CD4-positive, alpha-beta T cell treated with Interleukin-4 for 4 hours (primary cell): ENCODE results near the gene SRGAP2C.
A peak's percentile ranks its signal among the peaks of the same experiment; 100 is the strongest.
"Not testable (repeated sequence)": the region's sequence is repeated elsewhere in the genome, so short reads cannot be mapped to it uniquely, and the experiment has no call there.

Source experiments
- DNase-seq: peaks from one replicate; pipeline ENCODE4 v3.0.0-alpha.2; 2020

SRGAP2C gene

DNA sequence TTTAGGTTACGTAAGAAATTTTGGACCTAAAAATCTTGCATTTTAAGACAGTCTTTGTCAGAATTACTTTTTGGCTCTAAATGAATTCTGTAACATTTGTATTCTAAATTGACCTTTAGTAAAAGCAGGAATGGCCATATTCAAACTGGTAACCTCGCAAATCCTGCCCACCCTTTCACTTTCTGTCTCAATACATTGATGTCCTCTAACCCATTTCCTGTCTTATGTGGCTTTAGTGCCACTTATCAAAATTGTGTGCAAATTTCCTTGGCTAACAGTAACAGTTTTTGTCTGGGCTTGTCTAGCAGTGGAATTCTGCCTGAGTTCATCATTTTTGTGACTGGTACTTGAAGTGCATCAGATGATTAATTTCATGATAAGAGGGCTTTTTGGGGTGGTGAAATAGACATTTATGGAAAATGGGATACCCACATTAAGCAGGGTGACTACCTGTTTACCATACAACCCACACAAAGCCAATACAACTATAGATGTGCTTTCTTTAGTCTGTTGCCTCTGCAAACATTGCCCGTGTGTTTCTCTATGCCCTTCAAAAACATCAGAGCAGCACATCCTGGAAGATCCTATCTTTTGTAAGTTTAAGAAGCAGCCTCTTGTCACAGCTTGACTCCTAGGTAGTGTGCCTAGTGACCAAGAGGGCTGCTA is 205.3 kb downstream of the SRGAP2C start:
- DNase-seq: not testable (repeated sequence)

DNA sequence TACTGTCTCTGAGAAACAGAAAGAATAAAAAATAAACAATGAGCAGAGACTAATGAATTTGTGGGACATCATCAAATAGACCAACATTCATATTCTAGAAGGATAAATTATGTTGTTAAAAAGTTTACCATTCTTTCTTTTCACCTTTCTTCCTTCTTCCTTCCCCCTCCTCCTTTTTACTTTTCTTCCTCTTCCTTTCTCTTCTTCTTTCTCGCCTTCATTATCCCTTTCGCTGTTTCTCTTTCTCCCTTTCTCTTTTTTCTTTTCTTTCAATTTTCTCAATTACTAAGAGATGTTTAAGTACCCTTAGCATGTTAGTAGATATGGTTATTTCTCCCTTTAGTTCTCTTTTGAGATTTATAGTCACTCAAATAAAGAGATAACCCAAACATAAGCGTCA is 207.4 kb downstream of the SRGAP2C start:
- not testable (repeated sequence) for DNase-seq

DNA sequence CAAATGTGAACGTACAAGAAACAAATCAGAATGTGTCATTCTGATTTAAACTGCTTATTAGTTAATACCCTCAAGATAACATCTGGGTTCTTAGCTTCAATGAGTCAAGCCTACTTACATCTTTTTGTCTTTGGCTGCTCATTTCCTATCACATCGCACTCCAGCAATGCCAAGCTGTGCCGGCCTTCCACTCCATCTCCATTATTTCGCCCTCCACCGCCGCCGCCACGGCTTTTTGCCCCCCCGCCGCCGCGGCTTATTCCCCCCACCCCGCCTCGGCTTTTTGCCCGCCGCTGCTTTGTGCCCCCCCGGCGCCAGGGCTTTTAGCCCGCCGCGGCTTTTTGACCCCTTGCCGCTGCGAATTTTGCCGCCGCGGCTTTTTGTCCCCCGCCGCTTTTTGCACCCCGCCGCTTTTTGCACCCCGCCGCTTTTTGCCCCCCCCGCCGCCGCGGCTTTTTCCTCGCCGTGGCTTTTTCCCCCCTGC is 211.0 kb downstream of the SRGAP2C start:
- DNase-seq: peak; percentile 28

DNA sequence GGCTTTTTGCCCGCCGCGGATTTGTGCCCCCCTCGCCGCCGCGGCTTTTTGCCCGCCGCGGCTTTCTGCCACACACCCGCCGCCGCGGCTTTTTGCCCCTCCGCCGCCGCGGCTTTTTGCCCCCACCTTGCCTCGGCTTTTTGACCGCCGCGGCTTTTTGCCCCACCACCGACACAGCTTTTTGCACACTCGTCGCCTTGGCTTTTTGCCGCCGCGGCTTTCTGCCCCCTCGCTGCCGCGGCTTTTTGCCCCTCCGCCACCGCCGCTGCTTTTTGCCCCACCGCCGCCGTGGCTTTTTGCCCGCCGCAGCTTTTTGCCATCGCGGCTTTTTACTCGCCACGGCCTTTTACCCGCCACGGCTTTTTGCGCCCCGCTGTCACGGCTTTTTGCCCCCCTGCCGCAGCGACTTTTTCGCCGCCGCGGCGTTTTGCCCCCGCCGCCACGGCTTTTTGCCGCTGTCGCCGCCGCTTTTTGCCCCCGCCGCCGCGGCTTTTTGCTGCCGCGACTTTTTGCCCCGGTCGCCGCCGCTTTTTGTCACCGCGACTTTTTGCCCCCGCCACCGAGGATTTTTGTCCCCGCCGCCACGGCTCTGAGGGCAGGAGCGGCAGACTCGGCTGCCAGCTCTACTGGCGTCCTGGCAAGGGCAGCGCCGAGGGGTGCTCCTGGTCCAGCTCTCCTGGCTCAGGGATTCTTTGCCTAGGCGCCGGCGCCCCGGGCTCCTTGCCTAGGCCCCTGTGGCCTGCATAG is 211.7 kb downstream of the SRGAP2C start:
- peak; percentile 25 for DNase-seq

DNA sequence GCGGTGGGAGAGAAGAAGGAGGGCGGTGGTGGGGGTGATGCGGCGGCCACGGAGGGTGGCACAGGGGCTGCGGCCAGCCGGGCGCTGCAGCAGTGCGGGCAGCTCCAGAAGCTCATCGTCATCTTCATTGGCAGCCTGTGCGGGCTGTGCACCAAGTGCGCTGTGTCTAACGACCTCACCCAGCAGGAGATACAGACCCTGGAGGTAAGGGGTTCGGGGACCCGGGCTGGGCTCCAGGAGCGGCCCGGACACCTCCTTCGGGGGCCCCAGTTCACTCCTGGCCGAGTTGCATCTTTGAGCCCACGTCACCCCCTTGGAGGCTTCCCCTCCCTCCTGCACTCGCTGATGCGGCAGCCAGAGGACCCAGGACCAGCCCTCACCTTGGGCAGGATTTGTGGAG is 212.3 kb downstream of the SRGAP2C start:
- DNase-seq: not testable (repeated sequence)

DNA sequence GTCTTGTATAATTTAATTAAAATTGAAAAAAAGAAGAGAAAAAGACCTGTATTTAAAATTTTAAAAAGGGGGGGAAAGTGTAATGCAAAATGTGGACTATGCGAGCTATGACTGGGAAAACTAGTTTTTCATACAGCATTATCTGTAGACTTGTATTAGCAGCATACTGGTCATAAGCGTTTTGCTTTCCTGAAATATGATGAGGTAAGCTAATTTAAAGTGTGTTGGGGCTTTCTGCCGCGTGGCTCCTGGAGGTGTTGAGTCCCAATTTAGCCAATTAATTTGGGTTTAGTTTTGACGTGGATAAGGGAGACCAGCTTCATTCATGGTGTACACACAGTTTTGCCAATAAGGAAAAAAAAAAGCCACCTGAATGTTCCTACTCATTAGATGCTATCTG is 214.4 kb downstream of the SRGAP2C start:
- DNase-seq: not testable (repeated sequence)

DNA sequence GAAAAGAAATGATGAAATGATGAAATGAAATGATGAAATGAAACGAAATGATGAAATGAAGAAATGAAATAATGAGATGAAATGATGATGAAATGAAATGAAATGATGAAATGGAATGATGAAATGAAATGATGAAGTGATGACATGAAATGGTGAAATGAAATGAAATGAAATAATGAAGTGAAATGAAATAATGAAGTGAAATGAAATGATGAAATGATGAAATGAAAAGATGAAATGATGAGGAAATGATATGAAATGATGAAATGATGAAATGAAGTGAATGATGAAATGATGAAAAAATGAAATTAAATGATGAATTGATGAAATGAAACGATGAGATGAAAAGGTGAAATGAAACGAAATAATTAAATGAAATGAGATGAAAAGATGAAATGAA is 215.3 kb downstream of the SRGAP2C start:
- DNase-seq: not testable (repeated sequence)

DNA sequence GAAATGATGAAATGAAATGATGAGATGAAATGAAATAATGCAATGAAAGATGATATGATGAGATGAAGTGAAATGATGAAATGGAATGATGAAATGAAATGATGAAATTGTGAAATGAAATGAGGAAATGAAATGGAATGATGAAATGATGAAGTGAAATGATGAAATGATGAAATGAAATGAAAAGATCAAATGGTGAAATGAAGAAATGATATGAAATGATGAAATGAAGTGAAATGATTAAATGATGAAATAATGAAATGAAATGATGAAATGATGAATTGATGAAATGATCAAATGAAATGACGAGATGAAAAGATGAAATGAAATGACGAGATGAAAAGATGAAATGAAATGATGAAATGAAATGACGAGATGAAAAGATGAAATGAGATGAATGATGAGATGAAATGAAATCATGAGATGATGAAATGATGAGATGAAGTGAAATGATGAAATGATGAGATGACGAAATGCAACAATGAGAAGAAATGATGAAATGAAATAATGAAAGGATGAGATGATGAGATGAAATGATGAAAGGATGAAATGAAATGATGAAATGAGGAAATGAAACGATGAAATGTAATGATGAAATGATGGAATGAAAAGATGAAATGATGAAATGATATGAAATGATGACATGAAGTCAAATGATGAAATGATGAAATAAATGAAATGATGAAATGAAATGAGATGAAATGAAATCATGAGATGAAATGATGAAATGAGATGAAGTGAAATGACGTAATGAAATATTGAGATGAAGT is 216.0 kb downstream of the SRGAP2C start:
- DNase-seq: not testable (repeated sequence)

DNA sequence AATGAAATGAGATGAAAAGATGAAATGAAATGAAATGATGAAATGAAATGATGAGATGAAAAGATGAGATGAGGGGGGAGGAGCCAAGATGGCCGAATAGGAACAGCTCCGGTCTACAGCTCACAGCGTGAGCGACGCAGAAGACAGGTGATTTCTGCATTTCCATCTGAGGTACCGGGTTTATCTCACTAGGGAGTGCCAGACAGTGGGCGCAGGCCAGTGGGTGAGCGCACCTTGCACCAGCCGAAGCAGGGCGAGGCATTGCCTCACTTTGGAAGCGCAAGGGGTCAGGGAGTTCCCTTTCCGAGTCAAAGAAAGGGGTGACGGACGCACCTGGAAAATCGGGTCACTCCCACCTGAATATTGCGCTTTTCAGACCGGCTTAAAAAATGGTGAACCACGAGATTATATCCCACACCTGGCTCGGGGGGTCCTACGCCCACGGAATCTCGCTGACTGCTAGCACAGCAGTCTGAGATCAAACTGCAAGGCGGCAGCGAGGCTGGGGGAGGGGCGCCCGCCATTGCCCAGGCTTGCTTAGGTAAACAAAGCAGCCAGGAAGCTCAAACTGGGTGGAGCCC is 216.7 kb downstream of the SRGAP2C start:
- not testable (repeated sequence) for DNase-seq

DNA sequence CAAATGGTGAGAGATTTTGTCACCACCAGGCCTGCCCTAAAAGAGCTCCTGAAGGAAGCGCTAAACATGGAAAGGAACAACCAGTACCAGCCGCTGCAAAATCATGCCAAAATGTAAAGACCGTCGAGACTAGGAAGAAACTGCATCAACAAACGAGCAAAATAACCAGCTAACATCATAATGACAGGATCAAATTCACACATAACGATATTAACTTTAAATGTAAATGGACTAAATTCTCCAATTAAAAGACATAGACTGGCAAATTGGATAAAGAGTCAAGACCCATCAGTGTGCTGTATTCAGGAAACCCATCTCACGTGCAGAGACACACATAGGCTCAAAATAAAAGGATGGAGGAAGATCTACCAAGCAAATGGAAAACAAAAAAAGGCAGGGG is 218.5 kb downstream of the SRGAP2C start:
- DNase-seq: not testable (repeated sequence)

DNA sequence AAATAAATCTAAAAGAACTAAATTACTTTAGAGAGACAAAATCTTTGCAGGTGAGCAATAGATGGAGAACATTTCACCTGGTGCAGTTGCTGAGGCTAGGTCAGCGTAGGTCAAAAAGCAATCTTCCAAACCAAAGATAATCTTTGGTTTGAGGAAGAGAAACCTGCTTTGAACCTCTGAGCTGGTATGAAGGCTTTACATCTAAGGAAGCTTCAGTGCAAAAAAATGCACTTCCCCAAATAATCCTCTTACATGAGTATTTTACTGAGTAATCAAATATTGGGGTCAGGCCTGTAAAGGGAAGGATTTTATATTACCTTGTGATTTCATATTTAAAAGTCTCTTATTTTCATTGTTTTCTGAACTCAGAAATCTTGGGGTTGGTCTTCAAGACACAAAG is 223.6 kb downstream of the SRGAP2C start:
- no peak for DNase-seq

DNA sequence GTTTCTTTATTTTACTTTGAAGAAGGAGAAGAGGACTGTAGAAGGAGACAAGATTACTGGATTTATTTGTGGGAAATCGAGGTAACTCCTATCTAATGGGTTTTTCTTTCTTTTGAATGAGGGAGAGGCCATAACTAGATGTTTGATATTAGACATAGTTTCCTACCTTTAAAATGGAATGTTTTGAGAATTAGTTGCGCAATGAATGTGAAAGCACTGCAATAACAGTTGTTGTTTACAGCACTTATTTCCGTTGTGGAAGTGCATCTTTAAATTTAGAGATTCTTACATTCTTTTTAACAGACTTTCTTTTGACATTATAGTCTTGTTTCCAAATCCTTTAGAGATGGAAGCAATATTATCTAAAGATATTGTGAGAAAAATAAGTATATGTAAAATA is 229.0 kb downstream of the SRGAP2C start:
- no peak for DNase-seq

DNA sequence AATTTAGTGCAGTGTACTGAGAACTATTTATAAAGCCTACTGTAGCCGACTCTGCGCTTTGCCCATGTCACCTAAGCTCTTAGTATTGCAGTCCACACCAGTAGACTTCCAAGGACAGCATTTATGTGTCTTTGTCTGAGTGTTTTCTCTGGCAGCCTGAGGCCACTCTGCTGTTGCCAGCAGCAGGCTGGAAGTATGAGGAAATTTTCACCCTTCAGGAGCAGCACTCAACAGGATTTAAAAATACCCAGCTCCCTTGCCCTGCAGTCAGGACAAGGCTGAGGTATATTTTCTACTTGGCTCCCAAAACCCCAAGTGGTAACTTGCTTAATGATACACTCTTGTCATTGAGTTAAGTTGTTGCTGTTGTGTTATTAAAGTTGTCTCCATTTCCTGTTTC is 230.1 kb downstream of the SRGAP2C start:
- DNase-seq: no peak

DNA sequence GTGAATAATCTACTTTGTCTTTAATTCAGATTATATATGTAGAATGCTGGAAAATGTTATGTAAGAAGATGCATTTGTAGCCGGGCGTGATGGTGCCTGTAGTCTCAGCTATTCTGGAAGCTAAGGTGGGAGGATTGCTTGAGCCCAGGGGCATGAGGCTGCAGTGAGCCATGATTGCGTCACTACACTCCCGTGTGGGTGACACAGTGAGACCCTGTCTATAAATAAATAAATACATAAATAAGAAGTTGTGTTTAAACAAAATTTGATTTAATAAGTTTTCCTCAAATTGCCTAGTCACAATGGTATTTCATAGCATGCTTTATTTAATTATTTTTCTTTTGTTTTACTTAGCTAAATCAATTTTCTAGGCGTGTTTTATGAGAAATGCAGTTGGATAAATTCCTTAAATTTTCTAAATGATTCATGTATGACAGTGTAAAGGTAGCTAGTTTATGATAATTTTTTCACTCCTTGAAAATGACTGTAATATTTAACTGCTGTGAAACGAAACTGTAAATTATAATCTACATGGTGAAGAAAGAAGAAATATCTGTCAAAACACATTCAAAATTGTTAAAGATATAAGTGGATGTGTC is 232.6 kb downstream of the SRGAP2C start:
- DNase-seq: no peak

DNA sequence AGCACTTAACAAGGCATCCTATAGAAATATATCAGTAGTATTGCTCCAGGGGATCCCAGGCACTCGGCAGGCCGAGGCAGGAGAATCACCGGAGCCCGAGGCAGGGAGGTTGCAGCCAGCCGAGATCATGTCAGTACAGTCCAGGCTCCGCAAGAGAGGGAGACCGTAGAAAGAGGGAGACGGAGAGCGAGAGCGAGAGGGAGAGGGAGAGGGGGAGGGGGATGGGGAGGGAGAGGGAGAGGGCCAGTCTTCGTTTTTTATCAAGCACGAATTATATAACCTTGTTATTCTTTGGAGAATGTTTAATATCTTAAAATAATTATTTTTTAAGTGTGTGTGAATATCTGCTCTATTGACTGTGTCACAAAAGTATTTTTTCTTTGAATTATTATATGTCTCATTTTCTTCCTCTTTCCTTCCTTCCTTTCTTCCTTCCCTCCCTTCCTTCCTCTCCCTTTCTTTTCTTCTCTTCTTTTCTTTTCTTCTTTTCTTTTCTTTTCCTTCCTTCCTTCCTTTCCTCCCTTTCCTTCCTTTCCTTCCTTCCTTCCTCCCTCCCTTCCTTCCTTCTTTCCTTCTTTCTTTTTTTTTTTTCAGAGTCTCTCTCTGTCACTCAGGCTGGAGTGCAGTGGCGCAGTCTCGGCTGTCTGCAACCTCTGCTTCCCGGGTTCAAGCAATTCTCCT is 233.7 kb downstream of the SRGAP2C start:
- DNase-seq: no peak

DNA sequence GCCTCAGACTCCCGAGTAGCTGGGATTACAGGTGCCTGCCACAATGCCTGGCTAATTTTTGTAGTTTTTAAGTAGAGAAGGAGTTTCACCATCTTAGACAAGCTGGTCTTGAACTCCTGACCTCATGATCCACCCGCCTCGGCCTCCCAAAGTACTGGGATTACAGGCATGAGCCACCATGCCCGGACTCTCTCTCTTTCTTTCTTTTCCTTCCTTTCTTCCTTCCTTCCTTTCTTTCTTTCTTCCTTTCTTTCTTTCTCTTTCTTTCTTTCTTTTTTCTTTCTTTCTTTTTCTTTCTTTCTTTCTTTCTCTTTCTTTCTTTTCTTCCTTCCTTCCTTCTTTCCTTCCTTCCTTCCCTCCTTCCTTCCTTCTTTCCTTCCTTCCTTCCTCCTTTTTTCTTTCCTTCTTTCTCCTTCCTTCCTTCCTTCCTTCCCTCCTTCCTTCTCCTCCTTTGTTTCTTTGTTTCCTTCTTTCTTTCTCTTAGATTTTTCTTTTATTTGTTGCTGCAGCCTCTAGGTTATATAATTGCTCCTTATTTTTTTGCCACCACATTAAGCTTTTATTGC is 234.4 kb downstream of the SRGAP2C start:
- DNase-seq: not testable (repeated sequence)

DNA sequence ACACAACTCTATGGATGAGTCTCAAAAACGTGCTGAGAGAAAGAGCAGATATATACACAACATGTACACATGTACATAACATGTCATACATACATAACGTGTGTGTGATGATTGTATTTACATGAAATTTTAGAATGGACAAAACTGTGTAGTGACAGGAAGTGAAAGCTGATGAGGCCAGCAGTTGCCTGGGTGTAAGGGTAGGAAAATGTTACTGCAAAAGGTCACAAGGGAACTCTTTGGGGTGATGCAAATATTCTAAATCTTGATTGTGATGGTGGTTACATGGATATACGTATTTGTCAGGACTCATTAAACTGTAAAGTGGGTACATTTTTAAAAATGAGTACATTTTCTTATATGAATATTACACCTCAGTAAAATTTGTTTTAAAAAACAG is 236.7 kb downstream of the SRGAP2C start:
- DNase-seq: not testable (repeated sequence)

DNA sequence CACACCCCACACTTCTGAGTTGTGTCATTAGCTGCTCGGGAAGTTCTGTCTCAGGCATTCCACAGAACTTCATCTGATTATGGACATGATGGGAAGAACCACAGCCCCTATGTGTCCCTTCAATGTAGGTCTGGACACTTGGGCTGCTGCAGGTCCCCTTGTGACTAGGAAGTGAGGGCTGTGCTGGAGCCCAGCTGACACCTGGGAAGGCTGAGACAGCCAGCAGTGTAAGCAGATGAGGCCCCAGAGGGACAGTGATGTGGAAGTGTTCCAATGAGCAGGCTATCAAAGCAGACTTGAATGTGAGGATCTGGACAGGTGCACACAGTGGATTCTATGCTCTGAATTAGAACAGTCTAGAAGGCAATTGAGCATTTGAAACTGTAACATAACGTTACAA is 239.2 kb downstream of the SRGAP2C start:
- DNase-seq: not testable (repeated sequence)

DNA sequence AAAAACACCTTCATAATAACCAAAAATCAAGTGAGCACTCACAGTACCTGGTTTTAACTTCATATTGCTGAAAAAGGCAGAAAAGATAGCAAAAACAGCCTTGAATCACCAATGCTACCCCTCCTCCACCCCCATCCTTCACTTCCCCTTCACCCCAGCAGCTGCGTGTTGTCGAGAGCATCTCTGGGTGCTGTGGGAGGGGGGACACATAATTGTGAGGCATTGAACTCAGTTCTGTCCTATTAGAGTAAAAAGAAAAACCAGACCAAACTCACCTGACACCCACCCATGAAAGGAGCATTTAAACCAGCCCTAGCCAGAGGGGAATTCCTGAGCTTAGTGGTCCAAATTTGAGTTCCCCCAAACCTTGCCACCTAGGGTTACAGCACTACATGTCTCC is 248.7 kb downstream of the SRGAP2C start:
- not testable (repeated sequence) for DNase-seq

DNA sequence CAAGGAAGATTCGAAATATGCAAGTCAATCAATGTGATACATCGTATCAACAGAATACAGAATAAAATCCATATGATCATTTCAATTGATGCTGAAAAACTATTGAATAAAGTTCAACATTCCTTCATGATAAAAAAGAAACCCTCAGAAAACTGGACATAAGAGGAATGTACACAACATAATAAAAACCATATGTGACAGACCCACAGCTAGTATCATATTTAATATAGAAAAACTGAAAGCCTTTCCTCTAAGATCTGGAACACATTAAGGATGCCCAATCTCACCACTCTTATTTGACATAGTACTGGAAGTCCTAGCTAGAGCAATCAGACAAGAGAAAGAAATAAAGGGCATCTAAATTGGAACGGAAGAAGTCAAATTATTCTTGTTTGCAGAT is 254.1 kb downstream of the SRGAP2C start:
- not testable (repeated sequence) for DNase-seq

DNA sequence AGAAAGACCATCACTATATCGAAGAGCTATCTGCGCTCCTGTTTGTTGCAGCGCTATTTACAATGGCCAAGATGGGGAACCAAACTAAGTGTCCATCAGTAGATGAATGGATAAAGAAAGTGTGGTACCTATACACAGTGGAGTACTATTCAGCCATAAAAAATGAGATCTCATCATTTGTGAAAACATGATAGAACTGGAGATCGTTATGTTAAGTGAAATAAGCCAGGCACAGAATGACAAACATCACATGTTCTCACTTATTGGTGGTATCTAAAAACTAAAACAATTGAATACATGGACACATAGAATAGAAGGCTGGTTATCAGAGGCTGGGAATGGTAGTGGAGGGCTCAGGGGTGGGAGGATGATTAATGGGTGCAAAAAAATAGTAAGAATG is 256.2 kb downstream of the SRGAP2C start:
- DNase-seq: no peak
